Activated CD4-positive, alpha-beta T cell treated with anti-CD3 and anti-CD28 coated beads, Interleukin-2, amount 10 ng/mL, durations not matched to agents 7 days and 5 days (primary cell): Measurements from ENCODE around the gene RPS6KA4. TPM values are rescaled to one million over a fixed set of nuclear protein-coding genes. Genes with fewer than 3 reads are reported as not detected.

Experiments
- CTCF ChIA-PET: fragments of 350-600 bp; sonication (Branson Sonifier 250); formaldehyde crosslinking; loops from one replicate; lab custom pipeline; 2021; ENCODE audit warnings: antibody characterized with exemption; lab: Charles Lee
- POLR2A ChIA-PET: fragments of 350-600 bp; sonication (Branson Sonifier 250); formaldehyde crosslinking; loops from one replicate; lab custom pipeline; 2021; ENCODE audit warnings: antibody characterized with exemption; lab: Charles Lee
- DNase-seq: peaks from one replicate; pipeline ENCODE4 v3.0.0-alpha.2; 2020
- H3K27ac Mint-ChIP-seq: one replicate; pipeline ENCODE4 v1.8.0; 2021; ENCODE audit warnings: mild to moderate bottlenecking, moderate library complexity, mixed read lengths
- H3K27me3 Mint-ChIP-seq: one replicate; pipeline ENCODE4 v1.8.0; 2021; ENCODE audit warnings: mixed read lengths
- H3K36me3 Mint-ChIP-seq: one replicate; pipeline ENCODE4 v1.8.0; 2021; ENCODE audit warnings: low read depth, mixed read lengths
- H3K4me1 Mint-ChIP-seq: one replicate; pipeline ENCODE4 v1.8.0; 2021; ENCODE audit warnings: mixed read lengths
- H3K4me3 Mint-ChIP-seq: one replicate; pipeline ENCODE4 v1.8.0; 2021; ENCODE audit warnings: mild to moderate bottlenecking, moderate library complexity, mixed read lengths
- H3K9me3 Mint-ChIP-seq: one replicate; pipeline ENCODE4 v1.8.0; 2021; ENCODE audit warnings: mixed read lengths
- total RNA-seq, 2 experiments: library from RNA; stranded (reverse); gene quantifications; one replicate each; pipeline ENCODE4 v1.2.3, GENCODE V29; 2021

The RPS6KA4 gene
- total RNA-seq, 2 experiments from 2014 or later, result 31.0 to 43.0 TPM

GRCh38 chr11:64390558-64390957 is 31.6 kb downstream of the RPS6KA4 start:
- H3K4me1 Mint-ChIP-seq, result peaks cover 26% of the 10 kb centered on the region
- ChIA-PET CTCF (interaction anchor here (0.6 to 1.5 kb wide), 2 partner anchors 37 to 59 kb away, joined by 3 to 6 read pairs; no protein-coding TSS in a partner anchor), POLR2A (interaction anchor here (0.5 kb wide), 1 partner anchor 1560 kb away, joined by 10 read pairs; no protein-coding TSS in a partner anchor)
- H3K27ac Mint-ChIP-seq, result no peak overlapping the region
- H3K9me3 Mint-ChIP-seq, result peaks cover 13% of the 10 kb centered on the region
- H3K27me3 Mint-ChIP-seq, result peaks cover 8% of the 10 kb centered on the region
- no peaks in the 10 kb centered on the region for H3K36me3 Mint-ChIP-seq
- no peak overlapping the region for H3K4me3 Mint-ChIP-seq
- no peak for DNase-seq

- H3K9me3 Mint-ChIP-seq, result peaks cover 13% of the 10 kb centered on the region
- H3K27me3 Mint-ChIP-seq, result peaks cover 9% of the 10 kb centered on the region
- ChIA-PET CTCF (interaction anchor here (0.6 kb wide), 1 partner anchor 1494 kb away, joined by 3 read pairs; no protein-coding TSS in a partner anchor), POLR2A (no interaction called here)
- H3K27ac Mint-ChIP-seq, result no peak overlapping the region
- H3K4me3 Mint-ChIP-seq, result no peak overlapping the region
- no peaks in the 10 kb centered on the region for H3K36me3 Mint-ChIP-seq
- no peak for DNase-seq
- peaks cover 20% of the 10 kb centered on the region for H3K4me1 Mint-ChIP-seq
Observed at GRCh38 chr11:64391839-64392238, 32.9 kb downstream of the RPS6KA4 start.

- Mint-ChIP-seq H3K36me3 (no peaks in the 10 kb centered on the region), H3K4me3 (no peak overlapping the region), H3K9me3 (peaks cover 1% of the 10 kb centered on the region), H3K4me1 (peaks cover 11% of the 10 kb centered on the region), H3K27ac (no peak overlapping the region), H3K27me3 (peaks cover 3% of the 10 kb centered on the region)
- POLR2A ChIA-PET, result no interaction called here
- CTCF ChIA-PET, result interaction anchor here (1.5 kb wide), 1 partner anchor 56 kb away, joined by 3 read pairs; no protein-coding TSS in a partner anchor
- DNase-seq, result no peak
Observed at GRCh38 chr11:64395545-64396078, 36.6 kb downstream of the RPS6KA4 start.

GRCh38 chr11:64396079-64396591 is 37.2 kb downstream of the RPS6KA4 start:
- no peaks in the 10 kb centered on the region for H3K36me3 Mint-ChIP-seq
- peaks cover 7% of the 10 kb centered on the region for H3K4me1 Mint-ChIP-seq
- no peak overlapping the region for H3K4me3 Mint-ChIP-seq
- no peak overlapping the region for H3K27ac Mint-ChIP-seq
- H3K9me3 Mint-ChIP-seq, result no peaks in the 10 kb centered on the region
- DNase-seq, result no peak
- H3K27me3 Mint-ChIP-seq, result peaks cover 3% of the 10 kb centered on the region
- ChIA-PET CTCF (interaction anchor here (1.5 kb wide), 1 partner anchor 55 kb away, joined by 3 read pairs; no protein-coding TSS in a partner anchor), POLR2A (no interaction called here)

GRCh38 chr11:64400102-64400501 is 41.1 kb downstream of the RPS6KA4 start:
- DNase-seq, result no peak
- Mint-ChIP-seq H3K27me3 (peaks cover 10% of the 10 kb centered on the region), H3K27ac (no peak overlapping the region), H3K9me3 (no peaks in the 10 kb centered on the region), H3K4me1 (no peaks in the 10 kb centered on the region), H3K4me3 (no peak overlapping the region), H3K36me3 (no peaks in the 10 kb centered on the region)
- ChIA-PET CTCF (no interaction called here), POLR2A (no interaction called here)

- Mint-ChIP-seq H3K27me3 (peaks cover 7% of the 10 kb centered on the region), H3K36me3 (no peaks in the 10 kb centered on the region), H3K27ac (no peak overlapping the region), H3K9me3 (no peaks in the 10 kb centered on the region), H3K4me1 (no peaks in the 10 kb centered on the region), H3K4me3 (no peak overlapping the region)
- CTCF ChIA-PET, result no interaction called here
- POLR2A ChIA-PET, result no interaction called here
- DNase-seq, result no peak
Observed at GRCh38 chr11:64400667-64401066, 41.7 kb downstream of the RPS6KA4 start.

GRCh38 chr11:64401775-64402174 is 42.8 kb downstream of the RPS6KA4 start:
- no peaks in the 10 kb centered on the region for H3K36me3 Mint-ChIP-seq
- CTCF ChIA-PET, result no interaction called here
- H3K27me3 Mint-ChIP-seq, result peaks cover 7% of the 10 kb centered on the region
- no peak for DNase-seq
- POLR2A ChIA-PET, result no interaction called here
- H3K4me3 Mint-ChIP-seq, result no peak overlapping the region
- H3K9me3 Mint-ChIP-seq, result no peaks in the 10 kb centered on the region
- H3K4me1 Mint-ChIP-seq, result no peaks in the 10 kb centered on the region
- H3K27ac Mint-ChIP-seq, result no peak overlapping the region

GRCh38 chr11:64403106-64403505 is 44.1 kb downstream of the RPS6KA4 start:
- Mint-ChIP-seq H3K9me3 (no peaks in the 10 kb centered on the region), H3K27ac (no peak overlapping the region), H3K36me3 (no peaks in the 10 kb centered on the region), H3K27me3 (peaks cover 7% of the 10 kb centered on the region), H3K4me1 (no peaks in the 10 kb centered on the region), H3K4me3 (no peak overlapping the region)
- CTCF ChIA-PET, result no interaction called here
- POLR2A ChIA-PET, result no interaction called here
- no peak for DNase-seq

GRCh38 chr11:64406221-64406946 is 47.4 kb downstream of the RPS6KA4 start:
- Mint-ChIP-seq H3K4me1 (no peaks in the 10 kb centered on the region), H3K4me3 (no peak overlapping the region), H3K27ac (no peak overlapping the region), H3K36me3 (no peaks in the 10 kb centered on the region), H3K9me3 (no peaks in the 10 kb centered on the region), H3K27me3 (peaks cover 7% of the 10 kb centered on the region)
- ChIA-PET POLR2A (no interaction called here), CTCF (interaction anchor here (1.0 kb wide), 1 partner anchor 12 kb away, joined by 3 read pairs; no protein-coding TSS in a partner anchor)
- no peak for DNase-seq

GRCh38 chr11:64407221-64407620 is 48.3 kb downstream of the RPS6KA4 start:
- no peak overlapping the region for H3K27ac Mint-ChIP-seq
- CTCF ChIA-PET, result interaction anchor here (1.0 kb wide), 1 partner anchor 13 kb away, joined by 3 read pairs; no protein-coding TSS in a partner anchor

GRCh38 chr11:64407630-64408029 is 48.7 kb downstream of the RPS6KA4 start:
- DNase-seq, result no peak
- Mint-ChIP-seq H3K4me3 (no peak overlapping the region), H3K4me1 (no peaks in the 10 kb centered on the region), H3K27ac (no peak overlapping the region), H3K27me3 (peaks cover 4% of the 10 kb centered on the region), H3K9me3 (no peaks in the 10 kb centered on the region), H3K36me3 (no peaks in the 10 kb centered on the region)
- ChIA-PET POLR2A (no interaction called here), CTCF (no interaction called here)

More at GRCh38 chr11:64407221-64407620, 48.3 kb downstream of the RPS6KA4 start:
- Mint-ChIP-seq H3K27me3 (peaks cover 4% of the 10 kb centered on the region), H3K9me3 (no peaks in the 10 kb centered on the region), H3K4me3 (no peak overlapping the region), H3K36me3 (no peaks in the 10 kb centered on the region), H3K4me1 (no peaks in the 10 kb centered on the region)
- no peak for DNase-seq
- POLR2A ChIA-PET, result no interaction called here

GRCh38 chr11:64409278-64409677 is 50.3 kb downstream of the RPS6KA4 start:
- POLR2A ChIA-PET, result no interaction called here
- no peak for DNase-seq
- Mint-ChIP-seq H3K4me3 (no peak overlapping the region), H3K36me3 (no peaks in the 10 kb centered on the region), H3K4me1 (no peaks in the 10 kb centered on the region), H3K27me3 (peaks cover 2% of the 10 kb centered on the region), H3K27ac (no peak overlapping the region), H3K9me3 (no peaks in the 10 kb centered on the region)
- CTCF ChIA-PET, result no interaction called here

- H3K4me1 Mint-ChIP-seq, result no peaks in the 10 kb centered on the region
- CTCF ChIA-PET, result no interaction called here
- H3K36me3 Mint-ChIP-seq, result no peaks in the 10 kb centered on the region
- no peak overlapping the region for H3K4me3 Mint-ChIP-seq
- no peak overlapping the region for H3K27ac Mint-ChIP-seq
- H3K27me3 Mint-ChIP-seq, result no peaks in the 10 kb centered on the region
- POLR2A ChIA-PET, result no interaction called here
- DNase-seq, result no peak
- H3K9me3 Mint-ChIP-seq, result no peaks in the 10 kb centered on the region
Observed at GRCh38 chr11:64409707-64410403, 50.9 kb downstream of the RPS6KA4 start.
